Activated CD8-positive, alpha-beta memory T cell treated with anti-CD3 and anti-CD28 coated beads for 24 hours (primary cell): ENCODE data around the gene PCBP2.
"Not testable (repeated sequence)": the region's sequence is repeated elsewhere in the genome, so short reads cannot be mapped to it uniquely, and the experiment has no call there.

ENCODE experiments used
- DNase-seq: peaks from one replicate; pipeline ENCODE4 v3.0.0-alpha.2; 2020

PCBP2 gene

GRCh38 chr12:53451661-53452158, at the start of gene PCBP2:
Gene PCBP2 (plus strand): TSS chr12:53452102. CDS start chr12:53454801, 2,699 bp downstream.
- DNase-seq, result peak; percentile 96

GRCh38 chr12:53402351-53402750, 49.6 kb upstream of the PCBP2 start:
- DNase-seq, result not testable (repeated sequence)

- DNase-seq, result no peak
Observed at GRCh38 chr12:53402871-53403270, 49.0 kb upstream of the PCBP2 start.

- DNase-seq, result no peak
Observed at GRCh38 chr12:53410951-53411350, 41.0 kb upstream of the PCBP2 start.

- no peak for DNase-seq
Observed at GRCh38 chr12:53413485-53414204, 38.3 kb upstream of the PCBP2 start.

- no peak for DNase-seq
Observed at GRCh38 chr12:53414756-53415417, 37.0 kb upstream of the PCBP2 start.

- DNase-seq, result not testable (repeated sequence)
Observed at GRCh38 chr12:53415752-53416389, 36.0 kb upstream of the PCBP2 start.

- not testable (repeated sequence) for DNase-seq
Observed at GRCh38 chr12:53417291-53417816, 34.5 kb upstream of the PCBP2 start.

GRCh38 chr12:53418221-53418620, 33.7 kb upstream of the PCBP2 start:
- DNase-seq, result no peak

GRCh38 chr12:53419756-53420155, 32.1 kb upstream of the PCBP2 start:
- DNase-seq, result no peak

GRCh38 chr12:53422247-53422646, 29.7 kb upstream of the PCBP2 start:
- not testable (repeated sequence) for DNase-seq

GRCh38 chr12:53423597-53423996, 28.3 kb upstream of the PCBP2 start, which contains the start of gene AMHR2:
Gene AMHR2 (plus strand): TSS chr12:53423855. CDS start chr12:53423935, 80 bp downstream.
- no peak for DNase-seq

GRCh38 chr12:53424626-53425514, 27.0 kb upstream of the PCBP2 start:
- DNase-seq, result no peak

- DNase-seq, result no peak
Observed at GRCh38 chr12:53425515-53426150, 26.3 kb upstream of the PCBP2 start.

GRCh38 chr12:53427905-53428594, 23.9 kb upstream of the PCBP2 start:
- DNase-seq, result no peak

GRCh38 chr12:53428741-53429140, 23.2 kb upstream of the PCBP2 start:
- DNase-seq, result no peak

- DNase-seq, result no peak
Observed at GRCh38 chr12:53430116-53430515, 21.8 kb upstream of the PCBP2 start.

- DNase-seq, result no peak
Observed at GRCh38 chr12:53431187-53431586, 20.7 kb upstream of the PCBP2 start.

- DNase-seq, result not testable (repeated sequence)
Observed at GRCh38 chr12:53435326-53435725, 16.6 kb upstream of the PCBP2 start.

GRCh38 chr12:53439582-53439981, 12.3 kb upstream of the PCBP2 start:
- not testable (repeated sequence) for DNase-seq
